ENCODE measurements around the gene GJD3.
"Not testable (repeated sequence)": the region's sequence is repeated elsewhere in the genome, so short reads cannot be mapped to it uniquely, and the experiment has no call there.

DNA sequence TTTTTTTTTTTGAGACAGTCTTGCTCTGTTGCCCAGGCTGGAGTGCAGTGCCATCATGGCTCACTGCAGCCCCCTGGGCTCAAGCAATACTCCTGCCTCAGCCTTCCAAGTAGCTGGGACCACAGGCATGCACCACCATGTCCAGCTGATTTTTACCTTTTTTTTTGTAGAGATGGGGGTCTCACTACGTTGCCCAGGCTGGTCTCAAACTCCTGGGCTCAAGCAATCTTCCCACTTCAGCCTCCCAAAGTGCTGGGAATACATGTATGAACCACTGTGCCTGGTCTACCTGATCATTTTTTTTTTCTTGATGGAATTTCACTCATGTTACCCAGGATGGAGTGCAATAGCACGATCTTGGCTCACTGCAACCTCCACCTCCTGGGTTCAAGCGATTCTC is 22.0 kb upstream of the GJD3 start:
- TF ChIP-seq, protein P1, sequence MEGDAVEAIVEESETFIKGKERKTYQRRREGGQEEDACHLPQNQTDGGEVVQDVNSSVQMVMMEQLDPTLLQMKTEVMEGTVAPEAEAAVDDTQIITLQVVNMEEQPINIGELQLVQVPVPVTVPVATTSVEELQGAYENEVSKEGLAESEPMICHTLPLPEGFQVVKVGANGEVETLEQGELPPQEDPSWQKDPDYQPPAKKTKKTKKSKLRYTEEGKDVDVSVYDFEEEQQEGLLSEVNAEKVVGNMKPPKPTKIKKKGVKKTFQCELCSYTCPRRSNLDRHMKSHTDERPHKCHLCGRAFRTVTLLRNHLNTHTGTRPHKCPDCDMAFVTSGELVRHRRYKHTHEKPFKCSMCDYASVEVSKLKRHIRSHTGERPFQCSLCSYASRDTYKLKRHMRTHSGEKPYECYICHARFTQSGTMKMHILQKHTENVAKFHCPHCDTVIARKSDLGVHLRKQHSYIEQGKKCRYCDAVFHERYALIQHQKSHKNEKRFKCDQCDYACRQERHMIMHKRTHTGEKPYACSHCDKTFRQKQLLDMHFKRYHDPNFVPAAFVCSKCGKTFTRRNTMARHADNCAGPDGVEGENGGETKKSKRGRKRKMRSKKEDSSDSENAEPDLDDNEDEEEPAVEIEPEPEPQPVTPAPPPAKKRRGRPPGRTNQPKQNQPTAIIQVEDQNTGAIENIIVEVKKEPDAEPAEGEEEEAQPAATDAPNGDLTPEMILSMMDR (IDR thresholded peaks at IDR 0.05), result not testable (repeated sequence)
- not testable (repeated sequence) for TF ChIP-seq POLR2AphosphoS5 (IDR thresholded peaks at IDR 0.05; ENCODE audit: low read depth, low read length); SIN3A (IDR thresholded peaks at IDR 0.05; ENCODE audit: borderline replicate concordance, insufficient read depth, low read depth, low read length)
- TF ChIP-seq, protein P2, sequence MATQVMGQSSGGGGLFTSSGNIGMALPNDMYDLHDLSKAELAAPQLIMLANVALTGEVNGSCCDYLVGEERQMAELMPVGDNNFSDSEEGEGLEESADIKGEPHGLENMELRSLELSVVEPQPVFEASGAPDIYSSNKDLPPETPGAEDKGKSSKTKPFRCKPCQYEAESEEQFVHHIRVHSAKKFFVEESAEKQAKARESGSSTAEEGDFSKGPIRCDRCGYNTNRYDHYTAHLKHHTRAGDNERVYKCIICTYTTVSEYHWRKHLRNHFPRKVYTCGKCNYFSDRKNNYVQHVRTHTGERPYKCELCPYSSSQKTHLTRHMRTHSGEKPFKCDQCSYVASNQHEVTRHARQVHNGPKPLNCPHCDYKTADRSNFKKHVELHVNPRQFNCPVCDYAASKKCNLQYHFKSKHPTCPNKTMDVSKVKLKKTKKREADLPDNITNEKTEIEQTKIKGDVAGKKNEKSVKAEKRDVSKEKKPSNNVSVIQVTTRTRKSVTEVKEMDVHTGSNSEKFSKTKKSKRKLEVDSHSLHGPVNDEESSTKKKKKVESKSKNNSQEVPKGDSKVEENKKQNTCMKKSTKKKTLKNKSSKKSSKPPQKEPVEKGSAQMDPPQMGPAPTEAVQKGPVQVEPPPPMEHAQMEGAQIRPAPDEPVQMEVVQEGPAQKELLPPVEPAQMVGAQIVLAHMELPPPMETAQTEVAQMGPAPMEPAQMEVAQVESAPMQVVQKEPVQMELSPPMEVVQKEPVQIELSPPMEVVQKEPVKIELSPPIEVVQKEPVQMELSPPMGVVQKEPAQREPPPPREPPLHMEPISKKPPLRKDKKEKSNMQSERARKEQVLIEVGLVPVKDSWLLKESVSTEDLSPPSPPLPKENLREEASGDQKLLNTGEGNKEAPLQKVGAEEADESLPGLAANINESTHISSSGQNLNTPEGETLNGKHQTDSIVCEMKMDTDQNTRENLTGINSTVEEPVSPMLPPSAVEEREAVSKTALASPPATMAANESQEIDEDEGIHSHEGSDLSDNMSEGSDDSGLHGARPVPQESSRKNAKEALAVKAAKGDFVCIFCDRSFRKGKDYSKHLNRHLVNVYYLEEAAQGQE (IDR thresholded peaks at IDR 0.05; ENCODE audit: insufficient read depth in 1 of 2, low read depth in 2 of 2, low read length in 1 of 2), result not testable (repeated sequence)
